ENCODE data around the gene NDOR1.

Gene NDOR1

DNA sequence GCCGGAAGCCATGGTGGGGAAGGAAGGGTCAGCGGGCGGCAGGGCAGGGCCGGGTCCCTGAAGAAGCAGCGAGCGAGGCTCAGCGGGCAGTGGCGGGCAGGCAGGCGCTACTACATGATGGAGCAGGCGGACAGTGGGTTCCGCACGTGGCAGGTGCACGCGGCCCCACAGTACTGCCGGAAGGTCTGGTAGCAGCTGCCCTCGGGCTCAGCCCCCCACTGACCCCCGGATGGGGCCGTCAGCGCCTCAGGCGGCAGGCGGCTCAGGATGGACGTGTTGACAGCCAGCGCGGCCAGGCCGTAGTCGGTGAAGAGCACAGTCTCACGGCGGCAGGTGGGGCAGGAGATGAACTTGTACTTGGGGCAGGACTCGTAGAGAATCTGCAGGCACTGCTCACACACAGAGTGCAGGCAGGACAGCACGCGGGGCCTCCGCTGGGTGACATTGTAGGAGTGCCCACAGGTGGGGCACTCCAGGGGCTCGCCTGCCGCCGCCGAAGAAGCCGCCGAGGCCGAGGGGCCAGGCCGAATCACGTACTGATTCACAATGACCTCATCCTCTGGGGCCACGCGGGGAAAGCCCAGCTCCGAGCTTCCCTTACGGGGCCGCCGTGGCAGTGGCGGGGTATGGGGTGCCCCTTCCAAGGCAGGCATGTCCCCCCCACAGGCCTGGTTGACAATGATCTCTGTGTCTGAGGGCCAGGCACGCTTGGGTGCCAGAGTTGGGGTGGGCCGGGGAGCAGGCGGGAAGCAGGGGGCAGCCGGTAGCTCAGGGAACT lies 15.0 kb downstream of the NDOR1 start:
- no peak for DNase-seq (ENCODE audit: low read depth)

DNA sequence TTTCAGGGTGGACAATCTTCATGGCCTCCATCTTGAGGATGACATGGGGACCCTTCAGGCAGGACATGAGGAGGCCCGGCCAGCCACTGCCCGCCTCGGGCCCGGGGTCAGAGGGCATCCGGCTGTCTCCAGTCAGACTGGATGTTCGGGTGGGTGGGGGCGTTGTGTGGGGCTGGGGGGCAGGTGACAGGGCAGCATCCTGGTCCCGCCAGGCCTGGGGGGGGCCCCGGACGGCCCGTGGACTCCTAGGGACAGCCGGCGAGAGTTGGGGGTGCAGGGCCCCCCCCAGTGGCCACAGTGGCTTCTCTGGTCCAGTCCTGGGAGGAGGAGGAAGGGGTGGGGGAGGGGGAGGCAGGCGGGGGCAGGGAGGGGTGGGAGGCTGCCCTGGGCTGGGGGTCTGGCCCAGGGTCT lies 15.6 kb downstream of the NDOR1 start:
- DNase-seq (ENCODE audit: low read depth): no peak

GRCh38 chr9:137221506-137222111 lies 16.1 kb downstream of the NDOR1 start:
- DNase-seq (ENCODE audit: low read depth): no peak

GRCh38 chr9:137222190-137223077 lies 16.9 kb downstream of the NDOR1 start, which contains the start of gene RNF208:
Gene RNF208, minus strand, starts transcription at chr9:137222240. Its CDS starts 1,028 bp downstream, at chr9:137221212.
- no peak for DNase-seq (ENCODE audit: low read depth)

DNA sequence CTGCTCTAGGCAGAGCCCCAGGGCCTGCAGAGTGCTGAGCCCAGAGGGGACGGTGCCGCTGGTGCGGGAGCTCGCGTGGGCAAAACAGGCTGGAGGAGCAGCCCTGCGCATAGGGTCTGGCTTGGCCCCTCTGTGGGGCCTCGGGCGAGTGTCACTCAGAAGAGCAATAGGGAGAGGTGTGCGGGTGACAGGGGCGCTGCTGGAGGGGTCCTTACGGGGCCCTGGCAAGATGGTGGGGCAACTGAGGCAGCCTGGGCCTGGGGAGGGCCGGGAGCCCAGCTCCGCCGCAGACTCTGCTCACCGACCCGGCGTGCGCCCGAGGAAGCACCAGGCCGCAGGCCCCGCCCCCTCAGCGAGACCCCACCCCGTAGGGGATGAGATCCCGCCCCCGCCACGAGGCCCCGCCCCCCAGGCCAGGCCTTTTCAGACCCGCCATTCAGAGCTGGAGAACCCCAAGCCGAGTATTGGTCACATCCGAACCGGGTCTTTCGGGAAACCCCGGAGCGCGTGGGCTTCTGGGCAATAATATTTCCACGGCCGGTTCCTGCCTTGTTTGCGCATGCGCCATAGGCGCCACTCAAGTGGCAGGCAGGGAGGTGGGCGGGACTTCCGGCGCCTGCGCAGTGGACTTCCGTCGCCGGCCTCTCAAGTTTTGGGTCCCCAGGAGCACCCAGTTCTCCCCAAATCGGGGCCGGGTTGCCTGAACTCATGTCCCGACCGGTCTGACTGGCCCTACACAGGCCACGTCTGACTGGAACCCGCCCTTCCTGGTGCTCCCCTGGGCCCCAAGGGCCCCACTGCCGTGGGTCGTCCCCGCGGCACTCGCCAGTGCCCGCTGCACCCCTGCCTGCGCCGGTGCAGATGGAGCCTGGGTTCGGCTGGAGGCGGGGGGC lies 17.8 kb downstream of the NDOR1 start:
- peak; percentile 96 for DNase-seq (ENCODE audit: low read depth)

DNA sequence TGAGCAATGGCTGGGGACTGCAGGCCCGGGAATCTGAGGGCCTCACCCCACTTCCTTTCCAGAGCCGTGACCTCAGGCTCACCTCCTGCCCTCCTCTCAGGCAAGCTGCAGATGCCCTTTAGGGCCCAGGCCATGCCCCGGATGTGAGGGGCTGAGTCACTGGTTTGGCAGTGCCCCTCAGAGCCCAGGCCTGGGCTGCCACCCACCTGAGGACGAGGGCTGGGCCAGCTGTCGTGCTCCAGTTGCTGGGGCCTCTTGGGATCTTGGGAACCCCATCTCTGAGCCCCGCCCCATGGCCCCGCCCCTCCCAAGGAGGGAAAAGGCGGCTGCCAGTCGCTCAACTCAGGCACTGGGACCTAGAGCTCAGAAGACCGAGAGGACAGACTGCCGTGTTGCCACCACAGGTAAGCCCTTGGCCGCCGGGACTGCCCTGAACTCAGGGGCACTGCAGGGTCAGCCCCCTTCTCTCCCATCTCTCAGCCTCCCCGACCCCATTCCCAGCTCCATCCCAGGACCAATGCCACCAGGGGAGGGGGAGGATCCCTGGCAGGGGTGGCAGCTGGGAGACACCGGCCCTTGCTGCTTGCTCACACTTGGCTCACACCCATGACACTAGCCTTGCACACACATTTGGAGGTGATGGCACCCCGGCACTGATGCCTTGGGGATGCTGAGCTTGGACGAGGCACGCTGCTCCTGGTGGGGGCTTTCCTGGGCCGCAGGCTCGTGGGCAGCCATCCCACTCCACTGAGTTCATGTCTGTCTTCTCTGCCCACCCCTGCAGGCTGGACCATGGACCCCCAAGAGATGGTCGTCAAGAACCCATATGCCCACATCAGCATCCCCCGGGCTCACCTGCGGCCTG lies 19.6 kb downstream of the NDOR1 start, which contains the start of gene CYSRT1:
TSS of gene CYSRT1 (plus strand) at position 345 of the 865 bp plus-strand sequence. CDS start at position 793, 448 bp downstream.
- DNase-seq (ENCODE audit: low read depth): no peak

- no peak for DNase-seq (ENCODE audit: low read depth)
Observed at GRCh38 chr9:137225699-137226331, 20.3 kb downstream of the NDOR1 start.

DNA sequence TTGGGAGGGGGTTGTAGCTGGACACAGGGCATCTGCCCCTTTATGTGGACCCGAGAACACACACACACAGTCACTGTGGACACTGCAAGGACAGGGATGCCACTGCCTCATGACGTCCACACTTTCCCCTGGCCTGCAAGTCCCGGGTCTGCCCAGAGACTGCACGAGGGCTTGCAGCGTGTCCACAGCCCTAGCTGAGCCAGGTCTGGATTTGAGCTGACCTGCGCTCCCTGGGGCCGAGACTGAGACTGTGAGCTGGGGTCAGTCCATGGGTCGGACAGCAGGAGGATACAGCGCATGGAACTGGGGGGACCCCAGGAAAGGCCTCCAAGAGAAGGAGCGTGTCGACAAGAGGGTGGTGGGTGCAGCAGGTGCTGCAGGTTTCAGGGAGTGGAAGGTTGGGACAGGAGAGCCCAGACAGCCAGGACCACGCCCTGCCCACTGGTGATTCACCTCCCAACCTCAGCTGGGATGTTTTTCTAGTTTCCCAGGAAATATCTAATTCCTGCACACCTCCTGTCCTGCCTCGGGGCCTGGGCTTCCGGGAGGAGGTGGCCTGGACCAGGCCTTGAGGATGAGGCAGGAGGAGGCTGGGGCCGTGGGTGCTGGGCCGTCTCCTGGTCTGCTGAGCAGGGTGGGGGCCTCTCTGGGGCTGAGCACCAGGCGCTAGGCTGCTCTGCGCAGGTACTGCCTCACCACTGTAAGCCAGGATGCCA lies 21.0 kb downstream of the NDOR1 start:
- no peak for DNase-seq (ENCODE audit: low read depth)

GRCh38 chr9:137227054-137227852 lies 21.8 kb downstream of the NDOR1 start, which contains the start of gene RNF224:
Gene RNF224, plus strand, starts transcription at chr9:137227502. Its CDS starts 834 bp downstream, at chr9:137228336.
- peak; percentile 61 for DNase-seq (ENCODE audit: low read depth)

GRCh38 chr9:137227853-137228505 lies 22.5 kb downstream of the NDOR1 start:
- DNase-seq (ENCODE audit: low read depth): no peak

DNA sequence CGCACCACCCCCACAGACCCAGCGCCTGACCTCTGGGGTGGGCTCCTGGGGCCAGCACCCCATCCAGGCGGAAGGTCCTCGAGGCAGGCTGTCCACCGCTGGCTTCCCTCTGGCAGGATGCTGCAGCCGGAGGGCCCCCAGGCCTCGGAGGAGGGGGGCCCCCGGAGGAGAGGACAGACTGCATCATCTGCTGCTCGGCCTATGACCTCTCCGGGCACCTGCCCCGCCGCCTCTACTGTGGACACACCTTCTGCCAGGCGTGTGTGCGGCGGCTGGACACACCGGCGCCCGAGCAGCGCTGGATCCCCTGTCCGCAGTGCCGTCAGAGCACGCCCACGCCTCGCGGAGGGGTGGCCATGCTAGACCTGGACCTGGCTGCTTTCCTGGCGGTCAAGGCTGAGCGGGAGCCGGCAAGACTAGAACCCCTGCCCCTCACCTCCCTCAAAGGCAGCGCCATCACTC lies 23.0 kb downstream of the NDOR1 start:
- no peak for DNase-seq (ENCODE audit: low read depth)

DNA sequence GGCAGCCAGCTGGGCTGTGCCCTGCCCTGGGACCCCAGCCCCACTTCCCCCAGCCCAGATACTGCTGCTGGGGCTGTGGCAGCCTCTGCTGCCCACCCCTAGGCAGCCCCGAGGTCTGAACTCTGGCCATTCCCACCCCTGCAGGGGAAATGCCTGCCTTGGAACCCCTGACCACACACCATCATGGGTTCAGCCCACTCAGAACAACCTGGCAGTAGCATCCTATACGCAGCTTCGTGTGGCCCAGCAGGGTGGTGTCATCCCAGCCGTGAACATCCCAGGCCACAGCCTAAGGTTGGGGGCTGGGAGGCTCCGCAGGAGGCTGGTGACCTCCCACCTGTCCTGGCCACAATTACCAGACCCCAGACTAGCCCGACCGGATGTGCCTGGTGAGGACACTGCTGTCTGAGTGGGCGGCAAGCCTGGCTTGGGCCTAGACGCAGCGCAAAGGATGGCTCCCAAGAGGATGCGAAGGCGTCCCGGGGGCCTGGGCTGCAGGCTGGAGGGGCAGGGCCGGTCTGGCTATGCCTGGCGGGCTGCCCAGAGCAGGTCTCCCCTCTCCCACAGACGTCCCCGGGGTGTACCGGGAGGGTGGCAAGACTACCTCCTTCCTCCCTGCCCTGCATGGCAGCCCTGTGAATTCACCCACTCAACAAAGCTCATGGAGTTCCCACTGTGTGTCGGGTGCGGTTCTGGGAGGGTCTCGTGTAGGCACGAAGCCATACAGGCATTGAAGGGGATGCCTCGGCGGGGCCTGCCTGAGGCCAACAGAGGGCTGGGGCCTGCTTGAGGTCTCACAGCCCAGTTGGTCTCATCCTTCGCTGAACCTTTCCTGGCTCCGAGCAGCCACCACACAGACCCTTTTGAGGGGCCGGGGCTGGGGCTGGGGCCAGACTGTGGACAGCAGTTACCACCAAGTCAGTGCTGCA lies 23.7 kb downstream of the NDOR1 start:
- DNase-seq (ENCODE audit: low read depth): no peak

DNA sequence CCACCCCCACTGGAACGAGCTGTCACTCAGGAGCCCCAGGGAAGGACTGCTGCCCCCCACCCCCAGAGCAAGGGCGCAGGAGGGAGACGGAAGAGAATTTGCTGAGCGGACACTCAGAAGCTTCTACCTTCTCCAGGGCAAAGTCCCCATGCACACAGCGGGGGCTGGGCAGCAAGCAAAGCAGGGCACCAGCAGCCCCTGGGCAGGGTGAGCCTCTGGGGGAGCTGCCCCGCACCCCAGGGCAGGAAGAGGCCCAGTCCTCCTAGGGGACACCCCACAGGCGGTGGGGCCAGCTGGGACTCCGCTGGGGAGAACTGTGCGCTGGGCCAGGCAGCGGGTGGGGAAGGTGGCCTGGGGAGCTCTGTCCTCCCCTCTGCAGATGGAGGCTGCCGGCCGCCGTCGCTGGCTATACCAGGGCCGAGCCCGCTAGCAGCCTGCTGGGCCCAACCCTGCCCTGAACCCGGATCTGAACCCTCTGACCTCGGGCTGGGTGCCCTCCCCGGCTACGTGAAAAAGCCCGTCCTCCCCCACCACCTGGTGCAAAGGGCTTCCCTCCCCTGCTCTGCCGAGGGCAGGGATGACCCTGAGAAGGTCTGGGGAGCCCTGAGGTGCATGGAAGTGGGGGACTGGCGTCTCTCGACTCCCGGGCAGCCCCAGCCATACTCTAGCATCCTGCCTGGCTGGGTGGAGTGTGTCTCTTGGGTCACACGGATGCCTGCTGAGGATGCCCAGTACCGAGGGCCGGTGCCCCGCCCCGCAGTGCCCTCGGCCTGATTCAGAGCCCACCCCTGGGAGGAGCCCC lies 24.6 kb downstream of the NDOR1 start:
- DNase-seq (ENCODE audit: low read depth): no peak

- DNase-seq (ENCODE audit: low read depth): no peak
Observed at GRCh38 chr9:137230705-137231371, 25.3 kb downstream of the NDOR1 start, which contains the start of gene SLC34A3. Gene SLC34A3, plus strand, starts transcription at chr9:137230901. Its CDS starts 802 bp downstream, at chr9:137231703.

All from iris pigment epithelial cell (primary cell).